ENCODE data around the gene LMBR1L. TPM values are rescaled to one million over a fixed set of nuclear protein-coding genes. Genes with fewer than 3 reads are reported as not detected.

The LMBR1L gene
- total RNA-seq, 1 donor from 2014 or later, result 61.7 TPM

- peak in 1 of 2 donors; percentile 20 for ATAC-seq
- H3K27me3 ChIP-seq (ENCODE audit: low read depth), result peaks cover 64% of the 10 kb centered on the region
- H3K9me3 ChIP-seq, result no peaks in the 10 kb centered on the region
- peak; percentile 52 for DNase-seq
- TF ChIP-seq, protein P1, sequence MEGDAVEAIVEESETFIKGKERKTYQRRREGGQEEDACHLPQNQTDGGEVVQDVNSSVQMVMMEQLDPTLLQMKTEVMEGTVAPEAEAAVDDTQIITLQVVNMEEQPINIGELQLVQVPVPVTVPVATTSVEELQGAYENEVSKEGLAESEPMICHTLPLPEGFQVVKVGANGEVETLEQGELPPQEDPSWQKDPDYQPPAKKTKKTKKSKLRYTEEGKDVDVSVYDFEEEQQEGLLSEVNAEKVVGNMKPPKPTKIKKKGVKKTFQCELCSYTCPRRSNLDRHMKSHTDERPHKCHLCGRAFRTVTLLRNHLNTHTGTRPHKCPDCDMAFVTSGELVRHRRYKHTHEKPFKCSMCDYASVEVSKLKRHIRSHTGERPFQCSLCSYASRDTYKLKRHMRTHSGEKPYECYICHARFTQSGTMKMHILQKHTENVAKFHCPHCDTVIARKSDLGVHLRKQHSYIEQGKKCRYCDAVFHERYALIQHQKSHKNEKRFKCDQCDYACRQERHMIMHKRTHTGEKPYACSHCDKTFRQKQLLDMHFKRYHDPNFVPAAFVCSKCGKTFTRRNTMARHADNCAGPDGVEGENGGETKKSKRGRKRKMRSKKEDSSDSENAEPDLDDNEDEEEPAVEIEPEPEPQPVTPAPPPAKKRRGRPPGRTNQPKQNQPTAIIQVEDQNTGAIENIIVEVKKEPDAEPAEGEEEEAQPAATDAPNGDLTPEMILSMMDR (IDR thresholded peaks at IDR 0.05), result no peak
- H3K27ac ChIP-seq, result no peak overlapping the region
- peak overlapping the region; percentile 45 for H3K4me3 ChIP-seq
- H3K4me1 ChIP-seq, result peaks cover 71% of the 10 kb centered on the region
- intact Hi-C loops (cut with DNase I), result no loop called here
- H3K36me3 ChIP-seq, result no peaks in the 10 kb centered on the region
These were observed 20.6 kb downstream of the LMBR1L start for GRCh38 chr12:49089821-49090773.

- ATAC-seq, result no peak
- no peak overlapping the region for H3K4me3 ChIP-seq
- H3K9me3 ChIP-seq, result no peaks in the 10 kb centered on the region
- intact Hi-C loops (cut with DNase I), result no loop called here
- no peak overlapping the region for H3K27ac ChIP-seq
- no peaks in the 10 kb centered on the region for H3K36me3 ChIP-seq
- TF ChIP-seq, protein P1 (IDR thresholded peaks at IDR 0.05), result no peak
- DNase-seq, result no peak
- peaks cover 55% of the 10 kb centered on the region for H3K27me3 ChIP-seq (ENCODE audit: low read depth)
- peaks cover 59% of the 10 kb centered on the region for H3K4me1 ChIP-seq
These were observed 21.7 kb downstream of the LMBR1L start for GRCh38 chr12:49088932-49089330.

- intact Hi-C loops (cut with DNase I), result no loop called here
- H3K27ac ChIP-seq, result no peak overlapping the region
- peak; percentile 92 to 95 for ATAC-seq
These were observed 22.3 kb downstream of the LMBR1L start for GRCh38 chr12:49088150-49088931.

GRCh38 chr12:49086116-49086515 lies 24.5 kb downstream of the LMBR1L start:
- H3K36me3 ChIP-seq, result no peaks in the 10 kb centered on the region
- H3K27ac ChIP-seq, result no peak overlapping the region
- TF ChIP-seq, protein P1 (IDR thresholded peaks at IDR 0.05), result no peak
- ATAC-seq (no peak), DNase-seq (no peak)
- H3K27me3 ChIP-seq (ENCODE audit: low read depth), result peaks cover 27% of the 10 kb centered on the region
- H3K9me3 ChIP-seq, result no peaks in the 10 kb centered on the region
- intact Hi-C loops (cut with DNase I), result no loop called here
- H3K4me1 ChIP-seq, result peaks cover 32% of the 10 kb centered on the region
- H3K4me3 ChIP-seq, result no peak overlapping the region

More at GRCh38 chr12:49088150-49088931, 22.3 kb downstream of the LMBR1L start:
- H3K9me3 ChIP-seq, result no peaks in the 10 kb centered on the region
- H3K4me1 ChIP-seq, result peaks cover 53% of the 10 kb centered on the region
- peaks cover 49% of the 10 kb centered on the region for H3K27me3 ChIP-seq (ENCODE audit: low read depth)
- TF ChIP-seq, protein P1 (IDR thresholded peaks at IDR 0.05), result peak; percentile 91
- no peaks in the 10 kb centered on the region for H3K36me3 ChIP-seq
- DNase-seq, result peak; percentile 81
- no peak overlapping the region for H3K4me3 ChIP-seq

DNA sequence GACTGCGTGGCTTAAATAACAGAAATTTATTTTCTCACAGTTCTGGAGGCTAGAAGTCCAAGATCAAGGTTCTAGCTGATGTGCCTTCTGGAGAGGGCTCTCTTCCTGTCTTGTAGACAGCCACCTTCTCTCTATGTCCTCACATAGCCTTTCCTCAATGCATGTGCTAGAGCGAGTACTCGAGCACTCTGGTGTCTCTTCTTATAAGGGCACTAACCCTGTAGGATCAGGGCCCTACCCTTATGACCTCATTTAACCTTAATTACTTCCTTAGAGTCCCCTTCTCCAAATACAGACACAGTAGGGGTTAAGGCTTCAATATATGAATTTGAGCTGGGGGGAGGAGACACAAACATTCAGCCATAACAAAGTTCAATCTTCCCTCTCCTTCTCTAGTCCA lies 26.2 kb downstream of the LMBR1L start:
- intact Hi-C loops (cut with DNase I), result no loop called here
- Histone ChIP-seq H3K4me1 (peaks cover 16% of the 10 kb centered on the region), H3K27ac (no peak overlapping the region), H3K36me3 (no peaks in the 10 kb centered on the region), H3K9me3 (no peaks in the 10 kb centered on the region), H3K4me3 (no peak overlapping the region), H3K27me3 (ENCODE audit: low read depth) (peaks cover 11% of the 10 kb centered on the region)
- no peak for ATAC-seq
- DNase-seq, result no peak
- TF ChIP-seq, protein P1 (IDR thresholded peaks at IDR 0.05), result no peak

Data from lower lobe of right lung (tissue), 2 donors.